ENCODE results near the gene TPH2. TPM values are rescaled to one million over a fixed set of nuclear protein-coding genes. Genes with fewer than 3 reads are reported as not detected.

Gene TPH2
- under 1 TPM in 1 of 12 donors, not detected in 11; 0.27 TPM for polyA plus RNA-seq (ENCODE audit: insufficient read length in 12 of 12)
- long read RNA-seq, donor 1, result 0 reads
- long read RNA-seq, donor 2, result 0 reads
- long read RNA-seq, donor 3, result 0 reads
- long read RNA-seq, donor 4, result 0 reads
- long read RNA-seq, donor 5, result 0 reads
- long read RNA-seq, donor 6, result 0 reads
- long read RNA-seq, donor 7, result 0 reads
- long read RNA-seq, donor 8, result 0 reads
- long read RNA-seq, donor 9, result 0 reads
- long read RNA-seq, donor 10, result 0 reads
- long read RNA-seq, donor 11, result 0 reads

DNA sequence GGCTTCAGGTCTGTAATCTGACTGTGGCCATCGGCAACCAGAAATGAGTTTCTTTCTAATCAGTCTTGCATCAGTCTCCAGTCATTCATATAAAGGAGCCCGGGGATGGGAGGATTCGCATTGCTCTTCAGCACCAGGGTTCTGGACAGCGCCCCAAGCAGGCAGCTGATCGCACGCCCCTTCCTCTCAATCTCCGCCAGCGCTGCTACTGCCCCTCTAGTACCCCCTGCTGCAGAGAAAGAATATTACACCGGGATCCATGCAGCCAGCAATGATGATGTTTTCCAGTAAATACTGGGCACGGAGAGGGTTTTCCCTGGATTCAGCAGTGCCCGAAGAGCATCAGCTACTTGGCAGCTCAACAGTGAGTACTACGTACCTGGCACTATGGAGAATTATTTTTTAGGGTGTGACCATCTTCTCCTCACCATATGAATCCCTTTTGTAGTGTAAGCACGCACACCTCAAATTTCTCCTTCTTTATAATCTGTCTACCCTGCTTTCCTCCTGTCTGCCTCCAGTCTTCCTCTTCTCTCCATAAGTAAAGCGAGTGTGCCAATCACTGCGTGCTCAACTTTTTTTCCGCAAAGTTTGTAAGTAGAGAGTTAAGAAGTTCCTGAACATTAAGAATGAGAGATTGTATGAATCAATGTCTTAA, at the start of gene TPH2:
Gene TPH2, plus strand, starts transcription at position 118 of the 658 bp plus-strand sequence. Its CDS starts 142 bp downstream, at position 260.
- peak; percentile 59 for DNase-seq

DNA sequence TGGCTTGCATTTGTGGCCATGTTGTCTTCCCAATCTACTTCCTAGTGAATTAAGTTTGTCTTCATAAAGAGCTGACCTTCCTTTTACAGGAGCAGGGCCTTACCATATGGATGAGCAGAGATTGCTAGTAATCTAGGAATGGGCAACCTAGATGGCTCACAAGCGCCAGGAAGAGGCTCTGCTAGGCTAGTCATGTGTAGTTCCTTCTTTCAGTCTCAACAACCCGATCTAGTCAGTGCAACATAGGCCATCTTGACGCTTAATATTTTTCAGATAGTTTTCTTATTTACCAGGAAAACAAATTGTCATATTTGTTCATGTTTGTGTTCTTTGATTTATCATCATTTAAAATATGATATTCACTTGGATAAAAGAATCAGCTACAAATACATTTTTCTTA, 48.2 kb upstream of the TPH2 start:
- no peak for DNase-seq

DNA sequence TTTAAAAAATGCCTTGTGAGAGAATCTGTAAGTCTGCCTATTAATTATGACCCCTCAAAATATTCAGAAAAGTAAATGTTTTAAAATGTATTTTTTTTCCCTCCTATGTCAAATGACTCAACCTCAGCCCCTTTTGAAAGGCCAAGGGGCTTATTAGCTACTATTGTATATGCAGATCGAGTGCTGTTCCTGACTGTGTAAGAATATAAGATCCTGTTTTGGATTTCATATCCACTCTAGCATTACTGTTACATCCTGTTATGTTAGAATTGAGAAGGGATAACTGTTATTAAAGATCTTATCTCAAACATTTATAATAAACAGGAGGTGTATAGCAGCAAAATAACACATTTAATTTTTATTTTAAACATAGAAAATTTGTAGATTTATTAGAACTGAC, 46.6 kb upstream of the TPH2 start:
- DNase-seq, result no peak

DNA sequence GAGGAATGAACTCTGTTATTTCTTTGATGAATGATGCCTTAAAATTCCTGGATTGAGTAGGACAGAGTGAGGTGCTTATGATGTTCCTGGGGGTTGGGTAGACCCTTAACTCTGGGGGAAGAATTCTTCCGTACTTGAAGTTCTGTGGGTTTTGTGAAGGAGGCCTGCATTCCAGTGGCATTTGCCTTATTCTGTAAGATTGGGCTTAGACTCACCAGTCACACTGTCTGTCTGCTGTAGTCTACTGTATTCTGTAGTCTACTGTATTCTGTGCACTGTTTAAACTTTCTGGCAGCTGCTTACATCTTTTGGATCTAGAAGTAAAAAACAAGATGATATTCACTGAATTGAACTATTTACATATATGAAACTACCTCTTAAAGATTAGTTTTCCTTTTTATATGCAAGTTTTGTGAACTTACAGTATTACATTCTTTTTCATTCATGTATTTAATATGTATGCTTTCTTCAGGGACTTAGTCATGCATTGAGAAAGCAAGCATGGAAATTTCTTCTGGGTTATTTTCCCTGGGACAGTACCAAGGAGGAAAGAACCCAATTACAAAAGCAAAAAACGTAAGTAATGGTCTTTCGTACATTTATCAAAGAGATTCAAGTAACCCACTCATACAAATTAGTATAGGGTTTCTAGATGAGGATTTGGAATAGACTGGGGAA, 42.3 kb upstream of the TPH2 start:
- DNase-seq, result no peak

DNA sequence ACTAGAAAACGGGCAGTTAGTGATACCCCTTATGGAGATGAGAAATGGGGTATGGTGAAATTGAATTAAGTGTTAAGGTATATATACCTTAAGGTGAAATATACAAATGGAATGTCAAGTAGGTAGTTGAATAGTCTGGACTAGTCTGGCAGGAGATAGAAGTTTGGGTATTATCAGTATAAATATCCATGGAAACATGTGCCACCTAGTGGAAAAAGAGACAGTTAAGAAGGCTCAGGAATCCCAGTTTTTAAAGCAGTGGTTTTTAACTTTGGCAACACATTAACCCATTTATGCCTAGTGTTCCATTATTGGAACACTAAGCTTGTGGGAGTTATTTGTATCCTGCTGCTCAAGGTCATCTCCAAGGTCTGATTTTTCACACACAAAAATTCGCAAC, 38.6 kb upstream of the TPH2 start:
- no peak for DNase-seq

DNA sequence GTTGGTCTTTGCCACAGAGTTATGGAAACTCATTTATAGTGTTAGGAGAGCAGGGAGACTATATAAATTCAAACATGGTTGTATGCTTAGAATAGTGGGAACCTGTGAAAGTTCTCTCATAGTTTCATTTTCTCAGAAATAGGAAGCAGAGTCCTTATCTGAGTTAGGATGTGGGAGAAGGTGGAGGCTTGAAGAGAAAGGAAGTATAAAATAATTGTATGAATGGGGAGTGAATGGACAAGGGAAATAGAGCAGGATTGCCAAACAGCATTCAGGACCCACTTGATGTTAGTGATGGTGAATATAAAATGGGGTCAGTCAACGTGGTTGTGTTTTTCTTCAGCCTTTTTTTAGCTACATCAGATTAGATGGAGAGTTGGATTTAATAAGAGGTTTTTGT, 34.0 kb upstream of the TPH2 start:
- DNase-seq, result no peak

DNA sequence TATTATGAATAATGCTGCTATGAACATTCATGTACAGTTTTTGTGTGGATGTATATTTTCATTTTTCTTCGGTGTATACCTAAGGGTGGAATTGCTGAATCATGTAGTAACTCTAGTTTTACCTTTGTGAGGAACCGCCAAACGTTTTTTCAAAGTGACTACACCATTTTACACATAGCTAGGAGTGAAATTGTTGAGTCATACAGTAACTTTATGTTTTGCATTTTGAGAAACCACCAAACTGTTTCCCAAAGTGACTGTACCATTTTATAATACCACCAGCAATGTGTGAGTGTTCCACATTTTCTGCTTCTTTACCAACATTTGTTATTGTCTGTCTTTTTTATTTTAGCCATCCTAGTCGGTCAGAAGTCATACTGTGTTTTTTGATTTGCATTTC, 3.1 kb upstream of the TPH2 start:
- no peak for DNase-seq

DNA sequence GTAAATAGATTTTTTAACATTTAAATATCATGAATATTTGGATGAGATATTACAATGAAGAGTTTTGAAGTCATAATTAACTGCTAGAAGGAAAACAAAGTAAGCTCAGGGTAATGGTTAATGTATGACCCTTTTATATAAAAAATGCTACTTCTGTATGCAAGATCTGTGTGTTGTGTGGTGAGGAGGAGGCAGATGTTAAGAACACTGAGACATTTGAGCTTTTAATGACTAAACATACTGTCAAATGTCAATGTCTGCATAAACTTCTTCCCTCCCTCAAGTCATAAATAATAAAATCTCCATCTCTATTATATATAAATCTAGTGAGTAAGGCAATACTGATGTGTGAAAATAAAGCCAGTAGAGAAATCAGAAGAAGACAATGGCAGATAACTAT, 1.4 kb downstream of the TPH2 start:
- no peak for DNase-seq

DNA sequence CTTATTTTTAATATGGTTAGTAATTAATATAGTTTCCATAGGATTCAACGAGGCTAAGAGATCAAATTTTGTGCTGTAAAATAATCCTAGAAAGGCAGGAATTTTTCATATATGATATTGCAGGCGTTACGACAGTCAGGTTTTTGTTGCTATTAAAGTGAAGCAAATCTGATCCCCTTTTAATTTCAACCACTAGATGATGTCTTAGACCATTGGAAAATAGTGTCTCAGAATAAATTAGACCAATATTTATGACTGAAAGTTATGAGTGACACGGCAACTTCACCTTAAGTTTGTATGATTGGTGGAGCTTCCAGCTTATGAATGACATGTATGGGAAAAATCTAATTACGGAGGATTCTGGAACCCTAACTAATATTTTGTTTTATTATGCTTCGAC, 2.5 kb downstream of the TPH2 start:
- no peak for DNase-seq

DNA sequence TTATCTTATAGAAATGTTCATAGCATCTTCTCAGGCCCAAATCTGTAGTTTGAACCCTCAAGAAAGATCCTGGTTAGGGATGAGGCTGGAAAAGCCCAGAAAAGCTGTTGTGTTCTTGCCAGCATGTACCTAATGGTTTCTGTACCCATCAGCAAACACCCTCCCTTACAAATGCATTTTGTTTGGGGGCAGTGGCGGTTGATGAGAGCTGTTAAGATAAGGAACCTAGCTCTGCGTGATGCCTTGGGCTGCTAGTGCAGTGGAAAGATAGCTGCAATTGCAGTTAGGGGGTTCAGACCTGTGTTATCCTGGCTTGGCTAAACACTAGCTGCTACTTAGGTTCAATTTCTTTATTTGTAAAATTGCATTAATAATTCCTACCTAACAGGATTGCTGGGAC, 3.6 kb downstream of the TPH2 start:
- DNase-seq, result no peak

DNA sequence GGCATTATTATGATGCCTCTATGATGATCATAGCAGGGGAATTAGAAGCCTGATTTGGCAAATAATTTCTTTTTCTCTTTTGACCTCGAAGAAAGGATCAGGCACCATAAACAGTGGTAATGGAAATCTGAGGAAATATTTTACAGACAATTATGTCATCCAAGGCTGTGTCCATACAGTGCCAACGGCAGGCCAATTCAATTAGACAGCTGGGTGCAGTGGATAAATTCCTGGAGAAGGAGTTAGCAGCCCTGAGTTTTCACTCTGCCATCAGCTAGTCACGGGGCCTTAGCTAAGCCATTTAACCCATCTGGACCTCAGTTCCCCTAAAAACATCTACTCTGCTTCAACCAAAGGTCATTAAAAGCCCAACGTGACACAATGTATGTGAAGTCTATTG, 4.1 kb downstream of the TPH2 start:
- DNase-seq, result no peak

DNA sequence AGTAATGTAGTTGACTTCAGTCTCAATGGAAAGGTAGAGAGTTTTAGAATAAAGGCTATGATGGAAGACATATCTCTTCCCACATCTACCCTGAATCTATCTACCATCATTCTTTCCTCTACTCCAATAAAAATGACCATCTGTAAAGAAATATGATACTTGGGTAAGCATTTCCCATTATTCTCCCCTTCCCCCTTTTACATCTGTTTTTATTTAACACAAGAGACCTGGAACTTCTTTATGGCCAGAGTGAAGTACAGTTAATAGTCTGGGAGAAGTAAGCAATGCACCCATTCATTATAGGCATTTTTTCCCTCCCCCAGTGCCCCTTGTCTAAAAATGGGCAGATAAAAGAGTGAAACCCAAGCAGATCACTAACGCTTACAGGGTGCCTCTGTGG, 6.5 kb downstream of the TPH2 start:
- DNase-seq, result no peak

DNA sequence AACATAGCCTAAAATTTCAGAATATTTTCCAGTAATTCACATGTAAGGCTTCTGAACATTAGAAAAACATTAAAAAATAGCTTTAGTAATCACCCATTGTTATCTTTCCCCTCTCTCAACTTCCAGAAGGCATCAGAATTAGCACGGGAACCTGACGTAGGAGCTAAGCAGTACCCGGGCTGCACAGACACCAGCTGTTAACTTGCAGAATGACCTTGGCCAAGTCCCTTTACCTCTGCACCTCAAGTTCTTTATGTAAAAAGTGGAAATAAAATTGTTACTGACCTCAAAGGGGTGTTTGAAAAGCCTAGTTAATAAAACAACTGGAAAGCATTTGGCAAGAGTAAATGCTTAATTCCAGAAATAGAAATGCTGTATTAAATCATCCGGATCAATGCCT, 7.2 kb downstream of the TPH2 start:
- DNase-seq, result no peak

DNA sequence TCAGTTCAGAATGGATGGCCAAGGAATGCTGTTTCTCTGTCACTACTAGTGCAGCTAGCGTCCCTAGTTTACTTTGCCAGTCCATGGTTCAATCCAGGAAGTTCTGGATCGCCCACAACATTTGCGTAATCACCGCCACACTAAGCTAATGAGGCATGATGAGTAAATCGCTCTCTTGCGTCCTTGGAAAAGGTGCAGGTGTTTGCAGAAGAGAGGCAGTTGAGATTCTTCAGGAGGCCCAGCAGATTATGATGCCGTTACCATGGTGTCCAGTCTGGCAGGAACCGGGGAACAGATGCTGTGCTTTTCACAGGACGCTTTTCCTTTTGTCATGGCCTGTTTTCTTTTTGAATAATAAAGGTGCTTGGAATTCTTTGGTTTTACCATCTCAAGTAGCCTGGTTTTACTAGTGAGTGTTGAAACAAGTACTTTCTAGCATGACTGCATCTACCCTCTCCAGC, 9.0 kb downstream of the TPH2 start:
- DNase-seq, result peak; percentile 25

DNA sequence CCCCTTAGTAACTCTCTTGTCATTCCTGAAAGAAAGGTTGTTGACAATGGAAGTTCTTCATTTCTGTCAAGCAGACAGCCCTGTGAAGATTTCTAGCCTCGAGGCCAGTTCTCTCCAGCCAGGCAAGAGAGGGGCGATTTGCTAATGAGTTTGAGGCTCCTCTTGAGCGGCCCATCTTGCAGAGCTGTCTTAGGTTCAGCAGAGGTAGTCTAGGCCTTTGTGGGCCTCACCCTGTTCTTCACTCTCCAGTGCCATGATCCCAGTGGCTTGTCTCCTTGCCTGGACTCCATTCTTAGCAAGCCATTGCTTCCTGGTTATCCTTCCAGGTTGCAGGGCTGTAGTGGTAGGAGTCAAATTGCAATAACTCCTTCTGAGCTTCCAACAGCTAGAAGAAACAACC, 9.7 kb downstream of the TPH2 start:
- DNase-seq, result no peak

DNA sequence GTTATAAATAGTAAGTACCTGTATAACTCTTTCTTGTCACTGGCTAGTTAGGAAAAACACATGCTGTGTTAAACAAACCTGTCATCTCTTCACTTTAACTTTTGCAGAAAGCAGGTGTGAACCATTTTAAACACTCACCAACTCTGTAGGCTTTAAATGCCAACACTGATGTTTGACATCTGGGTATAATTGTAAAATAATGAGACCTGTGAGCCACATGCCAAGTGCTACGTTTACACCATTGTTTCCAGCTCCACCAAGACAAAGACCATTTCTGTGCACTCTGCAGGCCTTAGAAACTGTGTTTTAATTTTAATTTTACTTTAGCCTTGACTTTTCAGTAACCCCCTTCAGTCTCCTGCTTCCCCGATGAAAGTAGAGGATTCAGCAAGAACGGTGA, 11.0 kb downstream of the TPH2 start:
- DNase-seq, result no peak

DNA sequence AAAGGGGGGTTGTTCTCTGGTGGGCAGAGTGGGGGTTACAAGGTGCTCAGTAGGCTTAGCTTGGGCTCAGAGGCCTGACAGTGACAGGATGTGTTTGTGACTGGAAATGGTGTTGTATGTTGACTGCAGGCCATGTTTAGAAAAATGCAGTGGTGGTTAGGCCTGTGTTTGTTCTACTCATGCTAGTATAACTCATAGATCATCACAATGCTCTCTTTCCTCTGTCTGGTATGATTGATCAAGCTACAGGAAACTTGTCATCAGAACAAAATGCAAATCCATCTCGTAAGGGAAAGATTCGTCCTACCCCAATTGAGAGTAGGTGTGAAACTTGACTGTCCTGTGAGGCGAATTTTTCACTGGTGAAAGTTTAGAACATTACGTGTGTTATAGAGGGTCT, 11.8 kb downstream of the TPH2 start:
- no peak for DNase-seq

DNA sequence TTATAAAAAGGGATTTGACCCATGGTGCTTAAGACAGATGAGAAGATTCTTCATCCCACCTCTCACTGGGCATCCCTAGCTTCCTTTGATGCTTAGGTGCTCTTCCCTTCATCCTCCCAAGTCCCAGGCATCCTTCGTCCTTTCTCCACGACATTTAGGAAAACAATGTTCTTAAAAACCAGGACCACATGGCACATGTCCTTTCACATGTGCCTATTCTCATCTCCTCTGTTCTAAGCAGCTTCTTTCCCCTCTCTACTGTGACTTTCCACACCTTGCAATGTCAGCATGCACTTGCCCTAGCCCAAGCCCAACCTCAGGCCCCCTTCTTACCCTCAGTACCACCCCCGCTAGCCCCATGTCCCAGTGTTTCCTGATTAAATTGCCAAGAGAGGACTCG, 12.2 kb downstream of the TPH2 start:
- DNase-seq, result no peak

DNA sequence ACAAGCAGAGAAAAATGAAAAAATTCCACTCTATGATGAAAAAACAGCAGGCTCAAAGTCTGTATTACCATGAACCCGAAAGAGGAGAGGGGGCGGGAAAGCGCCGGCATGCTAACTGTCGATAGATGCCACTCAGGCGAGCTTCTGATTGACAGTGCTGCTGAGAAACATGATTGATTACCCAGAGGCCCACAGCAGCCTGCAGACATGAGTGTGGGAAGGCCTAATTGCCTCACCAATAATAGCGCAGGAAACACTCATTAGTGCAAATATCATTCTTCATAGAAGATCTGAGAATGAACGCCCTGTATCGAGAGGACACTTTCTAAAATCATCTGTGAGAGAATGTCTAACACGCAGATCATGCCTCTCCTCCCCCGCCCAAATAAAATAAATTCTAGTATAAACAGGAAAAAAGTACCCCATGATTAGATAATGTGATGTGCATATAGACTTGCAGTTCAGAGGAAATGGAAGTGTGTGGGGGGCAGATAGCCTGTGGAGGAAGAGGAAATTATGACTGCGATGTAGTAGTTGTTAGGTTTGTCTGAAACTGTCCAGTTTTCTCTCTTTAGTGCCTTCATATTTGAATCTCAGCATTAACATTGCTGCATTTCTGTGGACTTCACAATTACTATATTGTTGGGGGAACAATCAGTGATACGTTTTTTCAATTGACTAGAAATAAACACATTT, 15.6 kb downstream of the TPH2 start:
- no peak for DNase-seq

DNA sequence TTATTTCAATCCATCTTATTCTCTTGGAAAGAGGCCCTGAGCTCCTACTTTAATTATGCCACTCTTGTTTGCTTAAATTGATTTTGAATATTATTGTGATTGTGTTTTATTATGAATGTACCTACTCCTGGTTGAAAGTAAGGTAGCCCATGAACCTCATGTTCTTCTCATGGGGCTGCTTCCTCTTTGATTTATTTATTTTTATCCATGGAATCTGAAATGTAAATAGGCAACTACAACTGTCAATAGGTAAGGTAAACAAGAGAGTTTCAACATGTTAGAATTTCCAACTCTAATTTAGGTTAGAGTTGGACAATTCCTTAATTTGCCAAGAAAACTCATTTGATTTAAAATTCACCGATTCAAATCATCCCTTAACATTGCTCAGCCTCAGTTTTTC, 16.2 kb downstream of the TPH2 start:
- no peak for DNase-seq

DNA sequence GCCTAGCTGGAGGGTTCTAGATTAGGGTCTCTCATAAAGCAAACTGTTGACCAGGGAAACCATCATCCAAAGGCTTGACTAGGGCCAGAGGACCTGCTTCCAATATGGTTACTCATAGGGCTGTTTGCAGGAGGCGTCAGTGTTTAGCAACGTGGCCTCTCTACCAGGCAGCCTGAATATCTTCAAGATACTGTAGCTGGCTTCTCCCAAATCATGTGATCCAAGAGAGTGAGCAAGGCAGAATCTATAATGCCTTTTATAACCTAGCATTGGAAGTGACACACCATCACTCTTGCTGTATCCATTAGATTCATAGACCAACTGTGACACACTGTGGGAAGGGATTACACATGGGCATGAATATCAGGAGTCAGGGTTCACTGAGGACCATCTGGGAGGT, 17.3 kb downstream of the TPH2 start:
- no peak for DNase-seq

DNA sequence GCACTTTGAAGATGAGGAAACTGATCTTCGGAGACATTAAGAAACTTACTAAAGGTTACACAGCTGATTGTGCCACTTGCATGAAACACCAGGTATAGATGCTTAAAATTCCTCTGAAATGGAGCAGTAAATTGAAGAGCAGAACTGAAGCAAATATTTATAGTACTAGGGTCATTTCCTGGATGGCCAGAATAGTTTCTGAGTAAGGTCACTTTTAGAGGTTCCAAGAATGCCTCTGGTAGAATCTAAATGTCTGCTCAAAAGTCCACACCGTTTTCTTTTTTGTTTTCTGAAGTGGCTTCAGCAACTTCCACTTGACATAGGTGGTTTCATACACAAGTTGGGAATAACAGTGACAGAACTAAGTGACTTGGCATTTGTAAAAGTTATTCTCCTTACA, 19.4 kb downstream of the TPH2 start:
- no peak for DNase-seq

DNA sequence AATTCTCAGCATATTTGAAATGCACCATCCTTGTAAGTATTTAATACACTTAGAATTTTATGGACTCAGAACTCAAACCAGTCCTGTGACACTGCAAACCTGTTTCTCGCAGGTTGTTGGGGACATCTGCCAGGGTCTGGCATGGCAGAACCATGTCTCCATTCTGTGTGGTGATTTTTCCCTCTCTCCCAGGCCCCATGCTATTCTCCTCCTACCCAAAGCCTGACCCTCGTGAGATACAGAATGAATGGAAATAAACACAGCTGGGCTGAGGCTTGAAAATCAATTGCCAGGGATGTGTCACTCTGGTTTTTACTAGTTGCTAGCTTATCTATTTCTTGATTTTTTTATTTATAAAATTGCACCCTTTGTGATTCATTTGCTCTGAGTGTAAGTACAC, 19.8 kb downstream of the TPH2 start:
- DNase-seq, result no peak
